Neutrophil (primary cell): ENCODE results near the gene ZNRD2.

Experiments used
- H3K27ac ChIP-seq: fragments of 200-600 bp; sonication (generic); 2 replicates; pipeline ENCODE4 v1.5.1; 2016; ENCODE audit warnings: mild to moderate bottlenecking, moderate library complexity
- H3K27me3 ChIP-seq: fragments of 200-600 bp; sonication (generic); 2 replicates; pipeline ENCODE4 v1.6.0; 2016; ENCODE audit warnings: mild to moderate bottlenecking
- H3K36me3 ChIP-seq: fragments of 200-600 bp; sonication (generic); 2 replicates; pipeline ENCODE4 v1.5.1; 2017
- H3K4me1 ChIP-seq, 2 experiments: fragments of 200-600 bp in 1 of 2; sonication (generic) in 1 of 2; 1 replicate in 1 of 2; 2 replicates in 1 of 2; pipeline versions ENCODE4 v1.5.1 to v1.6.1; 2013 to 2016; ENCODE audit warnings: low read depth in 1 of 2, low read length in 1 of 2, mild to moderate bottlenecking in 1 of 2, moderate library complexity in 1 of 2; ENCODE audit not compliant: control insufficient read depth in 1 of 2, insufficient read depth in 1 of 2
- H3K4me3 ChIP-seq, 2 experiments: fragments of 200-600 bp in 1 of 2; sonication (generic) in 1 of 2; 1 replicate in 1 of 2; 2 replicates in 1 of 2; pipeline ENCODE4 v1.5.1; 2013 to 2016; ENCODE audit warnings: low read depth in 1 of 2, low read length in 1 of 2, mild to moderate bottlenecking in 1 of 2, moderate library complexity in 1 of 2
- H3K9me3 ChIP-seq: fragments of 200-600 bp; sonication (generic); 2 replicates; pipeline ENCODE4 v1.5.1; 2016
- TF ChIP-seq, protein P1 (sequence below): fragments of 200-600 bp; sonication (generic); IDR thresholded peaks from 2 replicates; pipeline ENCODE4 v1.5.1; 2016; ENCODE audit warnings: antibody characterized with exemption

Gene ZNRD2

DNA sequence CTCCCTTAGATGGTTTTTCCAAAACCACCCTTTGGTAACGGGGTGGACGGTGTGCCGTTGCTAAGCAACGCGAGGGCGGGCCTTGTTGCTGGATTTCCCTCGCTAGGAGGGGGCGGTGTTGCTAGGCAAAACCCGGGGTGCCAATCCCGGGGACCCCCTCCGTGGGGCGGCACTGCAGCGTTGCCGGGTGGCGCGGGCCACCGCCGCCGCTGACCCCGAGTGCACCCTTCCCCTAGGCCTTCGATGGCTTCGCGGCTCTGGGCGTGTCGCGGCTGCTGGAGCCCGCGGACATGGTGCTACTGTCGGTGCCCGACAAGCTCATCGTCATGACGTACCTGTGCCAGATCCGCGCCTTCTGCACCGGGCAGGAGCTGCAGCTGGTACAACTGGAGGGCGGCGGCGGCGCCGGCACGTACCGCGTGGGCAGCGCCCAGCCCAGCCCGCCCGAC is 14.5 kb downstream of the ZNRD2 start:
- Histone ChIP-seq H3K4me1 (peaks cover 27 to 36% of the 10 kb centered on the region in 2 experiments), H3K27me3 (no peaks in the 10 kb centered on the region), H3K9me3 (no peaks in the 10 kb centered on the region), H3K36me3 (peaks cover 92% of the 10 kb centered on the region), H3K27ac (peak overlapping the region; percentile 48), H3K4me3 (no peak overlapping the region)
- TF ChIP-seq, protein P1, sequence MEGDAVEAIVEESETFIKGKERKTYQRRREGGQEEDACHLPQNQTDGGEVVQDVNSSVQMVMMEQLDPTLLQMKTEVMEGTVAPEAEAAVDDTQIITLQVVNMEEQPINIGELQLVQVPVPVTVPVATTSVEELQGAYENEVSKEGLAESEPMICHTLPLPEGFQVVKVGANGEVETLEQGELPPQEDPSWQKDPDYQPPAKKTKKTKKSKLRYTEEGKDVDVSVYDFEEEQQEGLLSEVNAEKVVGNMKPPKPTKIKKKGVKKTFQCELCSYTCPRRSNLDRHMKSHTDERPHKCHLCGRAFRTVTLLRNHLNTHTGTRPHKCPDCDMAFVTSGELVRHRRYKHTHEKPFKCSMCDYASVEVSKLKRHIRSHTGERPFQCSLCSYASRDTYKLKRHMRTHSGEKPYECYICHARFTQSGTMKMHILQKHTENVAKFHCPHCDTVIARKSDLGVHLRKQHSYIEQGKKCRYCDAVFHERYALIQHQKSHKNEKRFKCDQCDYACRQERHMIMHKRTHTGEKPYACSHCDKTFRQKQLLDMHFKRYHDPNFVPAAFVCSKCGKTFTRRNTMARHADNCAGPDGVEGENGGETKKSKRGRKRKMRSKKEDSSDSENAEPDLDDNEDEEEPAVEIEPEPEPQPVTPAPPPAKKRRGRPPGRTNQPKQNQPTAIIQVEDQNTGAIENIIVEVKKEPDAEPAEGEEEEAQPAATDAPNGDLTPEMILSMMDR, result no peak

DNA sequence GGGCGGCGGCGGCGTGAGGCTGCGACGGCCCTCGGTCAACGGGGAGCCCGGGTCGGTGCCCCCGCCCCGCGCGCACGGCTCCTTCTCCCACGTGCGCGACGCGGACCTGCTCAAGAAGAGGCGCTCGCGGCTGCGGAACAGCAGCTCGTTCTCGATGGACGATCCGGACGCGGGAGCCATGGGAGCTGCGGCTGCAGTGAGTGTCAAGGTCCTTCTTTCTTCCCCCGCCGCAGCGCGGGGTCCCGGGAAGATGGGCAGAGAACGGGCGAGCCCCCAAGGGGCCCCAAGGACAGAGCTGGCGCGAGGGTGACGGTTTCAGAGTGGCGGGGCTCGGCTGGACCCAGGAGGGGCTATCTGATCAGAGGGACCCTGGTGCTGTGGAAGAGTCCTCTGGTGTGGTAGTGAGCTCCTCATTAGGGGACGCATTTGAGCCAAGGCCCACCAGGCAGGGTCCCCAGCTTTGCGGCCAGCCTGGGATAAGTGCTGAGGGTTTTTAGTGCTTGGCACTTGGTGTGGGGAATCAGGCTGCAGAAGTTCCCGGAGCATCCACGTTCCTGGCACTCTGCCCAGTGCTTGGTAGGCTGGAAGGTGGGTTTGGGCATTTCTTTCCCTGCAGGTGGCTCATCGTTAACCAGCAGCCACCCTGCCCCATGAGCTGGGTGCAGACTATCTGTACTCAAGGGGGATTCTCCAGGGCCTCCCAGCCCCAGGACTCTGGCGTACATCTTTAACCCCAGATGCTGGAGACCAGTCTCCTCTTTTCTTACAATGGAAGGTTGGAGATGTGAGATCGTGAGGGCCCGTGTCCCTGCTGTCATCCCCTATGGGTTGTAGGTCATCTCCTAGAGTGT is 15.3 kb downstream of the ZNRD2 start:
- Histone ChIP-seq H3K9me3 (no peaks in the 10 kb centered on the region), H3K4me1 (peaks cover 27 to 30% of the 10 kb centered on the region in 2 experiments), H3K36me3 (peaks cover 92% of the 10 kb centered on the region), H3K4me3 (no peak overlapping the region), H3K27ac (peak overlapping the region; percentile 82), H3K27me3 (no peaks in the 10 kb centered on the region)
- TF ChIP-seq, protein P1, result no peak

DNA sequence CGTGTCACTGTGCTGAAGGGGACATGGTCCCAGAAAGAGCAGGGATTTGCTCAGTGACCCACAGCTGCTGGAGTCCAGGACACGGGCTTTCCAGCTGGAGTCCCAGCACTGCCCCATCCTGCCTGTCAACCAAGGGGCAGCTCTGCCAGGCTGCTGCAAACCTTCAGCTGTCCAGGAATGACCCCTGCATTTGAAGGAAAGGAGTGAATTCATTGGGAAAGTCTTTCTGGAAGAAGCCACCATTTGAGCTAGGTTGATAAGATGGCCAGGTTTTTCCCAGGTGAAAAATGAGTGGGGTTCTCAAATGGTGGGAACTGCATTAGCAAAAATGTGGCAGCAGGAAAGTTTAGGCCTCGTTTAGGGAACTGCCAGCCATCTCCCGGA is 16.0 kb downstream of the ZNRD2 start:
- Histone ChIP-seq H3K9me3 (no peaks in the 10 kb centered on the region), H3K4me1 (peaks cover 27 to 30% of the 10 kb centered on the region in 2 experiments), H3K27me3 (no peaks in the 10 kb centered on the region), H3K4me3 (peak overlapping the region in 1 of 2 experiments; percentile 39), H3K36me3 (peaks cover 92% of the 10 kb centered on the region), H3K27ac (peak overlapping the region; percentile 82)
- TF ChIP-seq, protein P1, result no peak

DNA sequence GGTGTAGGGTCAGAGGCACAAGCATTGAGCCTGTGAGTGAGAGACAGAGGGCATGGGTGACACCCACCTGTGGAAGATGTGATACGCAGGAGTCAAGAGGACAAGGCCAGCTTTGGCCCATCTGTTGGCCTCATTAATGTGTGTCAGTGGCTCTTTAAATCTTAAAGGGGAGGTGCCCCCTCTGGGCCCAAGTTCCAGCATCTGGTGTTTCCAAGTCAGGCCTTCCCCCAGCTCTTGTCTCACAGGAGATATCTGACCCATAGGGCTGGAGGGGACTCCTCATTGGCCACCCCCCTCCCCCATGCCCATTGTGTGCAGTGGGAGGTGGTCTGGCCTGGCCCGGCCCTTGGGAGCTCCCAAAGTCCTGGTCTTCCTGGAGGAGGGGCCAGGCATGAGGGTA is 16.4 kb downstream of the ZNRD2 start:
- peak overlapping the region; percentile 35 to 39 for H3K4me3 ChIP-seq
- H3K36me3 ChIP-seq, result peaks cover 92% of the 10 kb centered on the region
- peaks cover 27 to 30% of the 10 kb centered on the region in 2 experiments for H3K4me1 ChIP-seq
- H3K9me3 ChIP-seq, result no peaks in the 10 kb centered on the region
- peak overlapping the region; percentile 82 for H3K27ac ChIP-seq
- no peaks in the 10 kb centered on the region for H3K27me3 ChIP-seq
- TF ChIP-seq, protein P1, result no peak

DNA sequence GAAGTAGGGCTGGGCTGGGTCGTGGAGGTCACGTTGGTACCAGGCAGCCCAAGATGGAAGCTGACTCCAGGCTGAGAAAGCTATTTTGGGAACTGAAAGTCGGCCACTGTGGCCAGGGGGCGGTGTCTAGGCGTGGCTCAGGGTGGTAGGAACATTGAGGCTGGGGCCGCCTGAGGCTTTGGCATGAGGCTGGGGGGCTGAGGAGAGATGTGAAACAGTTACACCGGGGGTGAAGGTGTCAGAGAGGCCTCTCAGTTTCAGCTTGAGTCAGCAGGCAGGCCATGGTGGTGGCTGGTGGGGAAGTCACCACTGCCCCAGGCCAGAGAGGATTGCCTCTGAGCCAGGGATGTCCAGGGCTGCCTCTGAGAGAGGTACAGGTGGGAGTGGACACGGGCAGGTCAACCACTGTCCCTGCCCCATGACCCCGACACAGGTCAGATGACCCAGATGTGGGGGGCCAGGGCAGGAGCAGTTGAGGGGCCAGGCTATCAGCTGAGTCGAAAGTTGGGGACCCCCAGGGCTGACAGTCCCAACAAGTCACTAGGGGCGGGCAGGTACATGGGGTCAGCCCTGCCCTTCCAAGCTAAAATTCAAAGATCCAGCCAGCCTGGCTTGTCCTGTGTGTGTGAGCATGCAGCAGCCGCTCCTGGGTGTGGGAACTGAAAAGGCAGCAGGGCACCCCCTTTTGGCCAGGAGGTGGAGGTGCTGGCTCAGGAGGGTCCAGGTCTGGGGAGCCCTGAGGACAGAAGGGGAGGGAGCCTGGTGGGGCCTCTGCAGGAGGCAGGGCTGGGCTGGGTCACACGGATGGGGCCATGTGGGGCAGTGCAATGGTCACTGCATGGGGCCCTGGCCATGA is 18.1 kb downstream of the ZNRD2 start:
- Histone ChIP-seq H3K27ac (peak overlapping the region; percentile 82), H3K36me3 (peaks cover 94% of the 10 kb centered on the region), H3K9me3 (no peaks in the 10 kb centered on the region), H3K27me3 (no peaks in the 10 kb centered on the region), H3K4me1 (peaks cover 27 to 30% of the 10 kb centered on the region in 2 experiments), H3K4me3 (peak overlapping the region; percentile 35 to 39)
- TF ChIP-seq, protein P1, result peak; percentile 80
